OCI-LY7 (cell line): ENCODE results near the gene DCTN3. TPM values are rescaled to one million over a fixed set of nuclear protein-coding genes. Genes with fewer than 3 reads are reported as not detected.
A peak's percentile ranks its signal among the peaks of the same experiment; 100 is the strongest.

Experiments used
- BruUV-seq: library from RNA; stranded (reverse); fragments of 400-500 nt; replicated peaks from 2 replicates; lab custom pipeline; 2021; lab: Mats Ljungman, UMichigan
- CTCF ChIA-PET: fragments of 300-600 bp; sonication (Branson Sonifier 250); formaldehyde crosslinking; loops from one replicate; lab custom pipeline; 2022; ENCODE audit warnings: antibody characterized with exemption; ENCODE audit not compliant: unreplicated experiment; lab: Charles Lee
- POLR2A ChIA-PET: fragments of 300-600 bp; sonication (Branson Sonifier 250); formaldehyde crosslinking; loops from one replicate; lab custom pipeline; 2022; ENCODE audit warnings: antibody characterized with exemption; lab: Charles Lee
- DNase-seq: peaks from one replicate; pipeline ENCODE4 v3.0.0-alpha.2; 2015; ENCODE audit warnings: low spot score
- H2AFZ ChIP-seq: fragments of 200-600 bp; sonication (generic), shearing (Covaris generic); 2 replicates; pipeline ENCODE4 v1.6.1; 2014; ENCODE audit warnings: mild to moderate bottlenecking, antibody characterized with exemption, low read length, moderate library complexity
- H3K27ac ChIP-seq: fragments of 200-600 bp; sonication (generic); 2 replicates; pipeline ENCODE4 v1.5.1; 2014; ENCODE audit warnings: mixed run types, low read depth, mild to moderate bottlenecking, moderate library complexity, low read length, inconsistent platforms; ENCODE audit not compliant: poor library complexity, severe bottlenecking
- H3K36me3 ChIP-seq: fragments of 200-600 bp; sonication (generic); 2 replicates; pipeline ENCODE4 v1.6.1; 2014; ENCODE audit warnings: mild to moderate bottlenecking, antibody characterized with exemption, low read length, moderate library complexity, mixed read lengths; ENCODE audit not compliant: insufficient read depth
- H3K4me1 ChIP-seq: fragments of 200-600 bp; sonication (generic); 2 replicates; pipeline ENCODE4 v1.5.1; 2014; ENCODE audit warnings: mild to moderate bottlenecking, low read length; ENCODE audit not compliant: insufficient read depth, poor library complexity, severe bottlenecking
- H3K4me2 ChIP-seq: fragments of 200-600 bp; sonication (generic); 2 replicates; pipeline ENCODE4 v1.6.1; 2014; ENCODE audit warnings: mild to moderate bottlenecking, low read length
- H3K4me3 ChIP-seq: fragments of 200-600 bp; sonication (generic); 2 replicates; pipeline ENCODE4 v1.5.1; 2014; ENCODE audit warnings: mild to moderate bottlenecking, low read depth, low read length; ENCODE audit not compliant: poor library complexity, severe bottlenecking
- H3K79me2 ChIP-seq: fragments of 200-600 bp; sonication (generic); 2 replicates; pipeline ENCODE4 v1.6.1; 2016; ENCODE audit warnings: low read depth, mild to moderate bottlenecking, low read length, moderate library complexity, mixed read lengths; ENCODE audit not compliant: insufficient read depth
- H3K9me2 ChIP-seq: fragments of 200-600 bp; sonication (generic); 2 replicates; pipeline ENCODE4 v1.6.1; 2016; ENCODE audit warnings: mild to moderate bottlenecking, low read length, mixed read lengths; ENCODE audit not compliant: insufficient read depth
- H3K9me3 ChIP-seq: fragments of 200-600 bp; sonication (generic); 2 replicates; pipeline ENCODE4 v1.6.1; 2014; ENCODE audit warnings: mild to moderate bottlenecking, mixed run types, low read length, mixed read lengths
- H4K20me1 ChIP-seq: fragments of 200-600 bp; sonication (generic); 2 replicates; pipeline ENCODE4 v1.6.1; 2014; ENCODE audit warnings: mild to moderate bottlenecking, antibody characterized with exemption, low read length, moderate library complexity, mixed read lengths; ENCODE audit not compliant: insufficient read depth
- EZH2phosphoT487 ChIP-seq: fragments of 200-600 bp; sonication (generic); IDR thresholded peaks from 2 replicates; pipeline ENCODE4 v1.6.1; 2018; ENCODE audit warnings: low read depth, borderline replicate concordance, mild to moderate bottlenecking, mixed run types, antibody characterized with exemption, low read length, moderate library complexity, mixed read lengths
- intact Hi-C: fragments of 100-400 bp; cut with micrococcal nuclease; formaldehyde crosslinking; loops from one replicate; pipeline ENCODE4 v1.10.0; 2022; ENCODE audit not compliant: unreplicated experiment
- total RNA-seq, 2 experiments: library from RNA; depleted of rRNA in 1 of 2; stranded (reverse); fragments of >200 nt in 1 of 2; shearing (Covaris generic) in 1 of 2; gene quantifications; 2 replicates each; pipeline ENCODE4 v1.2.3, GENCODE V29; 2014 to 2022
- TF ChIP-seq, protein P1 (sequence below): fragments of 200-600 bp; sonication (generic); conservative IDR thresholded peaks from 2 replicates; pipeline ENCODE4 v1.5.1; 2014; ENCODE audit warnings: mild to moderate bottlenecking, antibody characterized with exemption, low read length, moderate library complexity, mixed read lengths

Gene DCTN3
- total RNA-seq, 2 experiments from 2014 or later: 79.7 to 84.2 TPM

DNA sequence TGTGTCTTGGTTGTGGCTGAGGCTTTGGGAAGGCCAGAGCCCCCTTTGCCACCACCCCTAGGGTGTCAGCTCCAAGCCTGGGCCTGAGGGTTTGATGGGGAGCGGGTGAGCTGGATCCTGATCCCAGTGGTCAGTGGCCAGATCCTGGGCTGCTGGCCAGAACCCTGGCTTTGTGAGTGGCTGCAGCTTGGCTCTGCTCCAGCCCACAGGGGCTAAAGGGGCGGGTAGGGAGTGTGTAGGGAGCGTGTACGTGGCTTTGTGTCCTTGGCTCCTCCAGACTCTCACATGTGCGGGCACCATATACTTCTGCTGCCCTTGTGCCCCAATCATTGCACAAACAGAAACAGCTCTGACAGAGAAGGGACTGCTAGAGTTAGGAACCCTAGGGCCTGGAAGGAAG, 30.5 kb upstream of the DCTN3 start:
- no peak for DNase-seq
- Histone ChIP-seq H3K36me3 (peaks cover 23% of the 10 kb centered on the region), H3K27ac (no peak overlapping the region), H4K20me1 (no peaks in the 10 kb centered on the region), H3K9me3 (no peaks in the 10 kb centered on the region), H3K79me2 (peaks cover 11% of the 10 kb centered on the region; the same call in 1 of the 2 replicates), H2AFZ (no peak overlapping the region), H3K4me2 (no peak overlapping the region), H3K4me3 (no peak overlapping the region), H3K4me1 (peaks cover 19% of the 10 kb centered on the region), H3K9me2 (no peaks in the 10 kb centered on the region)
- CTCF ChIA-PET: no interaction called here
- TF ChIP-seq EZH2phosphoT487: no peak
- TF ChIP-seq, protein P1, sequence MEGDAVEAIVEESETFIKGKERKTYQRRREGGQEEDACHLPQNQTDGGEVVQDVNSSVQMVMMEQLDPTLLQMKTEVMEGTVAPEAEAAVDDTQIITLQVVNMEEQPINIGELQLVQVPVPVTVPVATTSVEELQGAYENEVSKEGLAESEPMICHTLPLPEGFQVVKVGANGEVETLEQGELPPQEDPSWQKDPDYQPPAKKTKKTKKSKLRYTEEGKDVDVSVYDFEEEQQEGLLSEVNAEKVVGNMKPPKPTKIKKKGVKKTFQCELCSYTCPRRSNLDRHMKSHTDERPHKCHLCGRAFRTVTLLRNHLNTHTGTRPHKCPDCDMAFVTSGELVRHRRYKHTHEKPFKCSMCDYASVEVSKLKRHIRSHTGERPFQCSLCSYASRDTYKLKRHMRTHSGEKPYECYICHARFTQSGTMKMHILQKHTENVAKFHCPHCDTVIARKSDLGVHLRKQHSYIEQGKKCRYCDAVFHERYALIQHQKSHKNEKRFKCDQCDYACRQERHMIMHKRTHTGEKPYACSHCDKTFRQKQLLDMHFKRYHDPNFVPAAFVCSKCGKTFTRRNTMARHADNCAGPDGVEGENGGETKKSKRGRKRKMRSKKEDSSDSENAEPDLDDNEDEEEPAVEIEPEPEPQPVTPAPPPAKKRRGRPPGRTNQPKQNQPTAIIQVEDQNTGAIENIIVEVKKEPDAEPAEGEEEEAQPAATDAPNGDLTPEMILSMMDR: no peak
- POLR2A ChIA-PET: interaction anchor here (0.7 to 1.1 kb wide), 2 partner anchors 13 to 200 kb away, joined by 3 read pairs; partner anchors contain the start of gene SIGMAR1
- intact Hi-C loops: no loop called here
- BruUV-seq: no TSS peak

DNA sequence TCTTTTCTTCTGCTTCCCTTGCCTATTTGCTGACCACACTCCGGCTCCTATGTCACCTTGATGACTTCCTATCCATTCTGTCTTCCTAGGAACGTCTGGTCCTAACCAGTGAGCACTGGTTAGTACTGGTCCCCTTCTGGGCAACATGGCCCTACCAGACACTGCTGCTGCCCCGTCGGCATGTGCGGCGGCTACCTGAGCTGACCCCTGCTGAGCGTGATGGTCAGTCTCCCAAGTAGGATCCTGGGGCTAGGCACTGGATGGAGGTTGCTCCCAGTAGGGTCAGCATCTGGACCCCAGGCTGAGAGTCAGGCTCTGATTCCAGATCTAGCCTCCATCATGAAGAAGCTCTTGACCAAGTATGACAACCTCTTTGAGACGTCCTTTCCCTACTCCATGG, 28.4 kb upstream of the DCTN3 start:
- H3K27ac ChIP-seq: no peak overlapping the region
- no peaks in the 10 kb centered on the region for H3K9me2 ChIP-seq
- peaks cover 26% of the 10 kb centered on the region for H3K4me1 ChIP-seq
- H3K79me2 ChIP-seq: peaks cover 11% of the 10 kb centered on the region; the same call in 1 of the 2 replicates
- no TSS peak for BruUV-seq
- H3K4me3 ChIP-seq: no peak overlapping the region
- intact Hi-C loops: no loop called here
- ChIA-PET CTCF (interaction anchor here (3.5 kb wide), 1 partner anchor 12 kb away, joined by 35 read pairs; the partner anchor contains the start of gene SIGMAR1), POLR2A (interaction anchor here (5.2 kb wide), 1 partner anchor 12 kb away, joined by 66 read pairs; the partner anchor contains the start of gene SIGMAR1)
- DNase-seq: no peak
- no peaks in the 10 kb centered on the region for H4K20me1 ChIP-seq
- TF ChIP-seq, protein P1: no peak
- no peak for TF ChIP-seq EZH2phosphoT487
- H3K9me3 ChIP-seq: no peaks in the 10 kb centered on the region
- H3K36me3 ChIP-seq: peaks cover 23% of the 10 kb centered on the region
- H3K4me2 ChIP-seq: peak overlapping the region; percentile 84; the same call in 1 of the 2 replicates
- H2AFZ ChIP-seq: no peak overlapping the region

DNA sequence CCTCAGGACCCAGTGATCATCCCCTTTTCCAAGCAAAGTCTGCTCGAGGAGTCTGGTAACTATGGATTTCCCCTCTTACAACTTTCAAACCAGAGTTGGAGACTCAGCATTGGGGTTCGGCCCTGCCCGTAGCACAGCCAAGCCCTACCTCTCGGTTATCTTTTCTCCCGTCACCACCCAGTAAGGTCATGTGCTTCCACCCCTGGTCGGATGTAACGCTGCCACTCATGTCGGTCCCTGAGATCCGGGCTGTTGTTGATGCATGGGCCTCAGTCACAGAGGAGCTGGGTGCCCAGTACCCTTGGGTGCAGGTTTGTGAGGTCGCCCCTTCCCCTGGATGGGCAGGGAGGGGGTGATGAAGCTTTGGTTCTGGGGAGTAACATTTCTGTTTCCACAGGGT, 27.4 kb upstream of the DCTN3 start:
- POLR2A ChIA-PET: interaction anchor here (0.6 to 5.2 kb wide), 3 partner anchors 11 to 675 kb away, joined by 3 to 66 read pairs (median 3); partner anchors contain the start of gene SIGMAR1
- no peaks in the 10 kb centered on the region for H4K20me1 ChIP-seq

More for the DNA sequence above, 27.4 kb upstream of the DCTN3 start:
- no peak for DNase-seq
- Histone ChIP-seq H3K27ac (no peak overlapping the region), H3K4me3 (peak overlapping the region; percentile 80), H3K79me2 (peaks cover 11% of the 10 kb centered on the region; the same call in 1 of the 2 replicates), H3K4me1 (peaks cover 26% of the 10 kb centered on the region), H3K9me3 (no peaks in the 10 kb centered on the region), H3K4me2 (peak overlapping the region; percentile 84), H3K9me2 (no peaks in the 10 kb centered on the region), H2AFZ (no peak overlapping the region), H3K36me3 (peaks cover 23% of the 10 kb centered on the region)
- intact Hi-C loops: no loop called here
- CTCF ChIA-PET: interaction anchor here (1.7 to 3.5 kb wide), 2 partner anchors 11 to 14 kb away, joined by 6 to 35 read pairs; partner anchors contain the start of gene SIGMAR1
- BruUV-seq: no TSS peak
- TF ChIP-seq EZH2phosphoT487: no peak
- TF ChIP-seq, protein P1: no peak
